SK-N-MC (cell line): Measurements from ENCODE around the gene DCAF16.

Source experiments
- EZH2 ChIP-seq: fragments of 200-600 bp; sonication (generic); IDR thresholded peaks from one replicate; pipeline ENCODE4 v1.6.1; 2017; ENCODE audit warnings: antibody characterized with exemption
- POLR2AphosphoS5 ChIP-seq: IDR thresholded peaks from 2 replicates; pipeline ENCODE4 v1.6.1; 2012; ENCODE audit warnings: mild to moderate bottlenecking, low read depth, low read length, borderline replicate concordance

DNA sequence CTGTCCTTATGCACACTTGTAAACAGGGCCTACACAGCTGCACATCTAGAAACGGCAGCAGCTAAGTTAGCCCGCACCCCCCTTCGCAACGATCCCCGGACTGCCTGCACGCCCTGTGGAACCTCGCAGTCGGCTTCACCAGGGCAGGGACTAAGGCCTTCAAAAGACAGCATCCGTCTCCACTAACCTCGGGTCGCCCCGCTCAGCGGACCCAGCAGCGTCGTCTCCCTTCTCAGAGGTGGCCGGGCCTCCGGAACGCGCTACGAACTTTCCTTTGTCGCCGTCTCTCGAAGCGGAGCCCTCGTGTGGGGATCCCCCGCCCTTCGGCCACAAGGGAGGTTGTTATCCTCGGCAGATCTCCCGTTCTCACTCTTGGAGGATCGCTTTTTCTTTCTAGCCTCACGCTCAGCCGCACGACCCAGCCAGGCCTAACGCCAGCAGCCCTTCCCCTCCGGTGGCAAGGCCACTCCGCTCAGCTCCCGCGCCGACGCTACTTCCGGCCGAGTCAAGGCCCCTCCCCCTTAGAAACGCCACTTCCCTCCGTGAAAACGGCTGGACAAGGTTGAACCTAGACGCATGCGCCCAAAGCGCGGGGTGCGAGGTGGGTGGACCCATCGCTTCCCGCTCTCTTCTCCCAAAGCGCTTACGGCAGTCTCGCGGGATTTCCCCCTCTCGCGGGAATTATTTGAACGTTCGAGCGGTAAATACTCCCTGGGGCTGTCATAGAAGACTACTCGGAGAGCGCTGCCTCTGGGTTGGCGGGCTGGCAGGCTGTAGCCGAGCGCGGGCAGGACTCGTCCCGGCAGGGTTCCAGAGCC is at the start of gene DCAF16, which contains the start of gene NCAPG:
- TF ChIP-seq POLR2AphosphoS5: peak; percentile 90
- TF ChIP-seq EZH2: no peak
